ENCODE measurements around the gene PDHX.

GRCh38 chr11:34960277-34960676, 43.9 kb downstream of the PDHX start:
- TF ChIP-seq EZH2 (IDR thresholded peaks at IDR 0.05; ENCODE audit: low read length), result no peak
- no peak for TF ChIP-seq CTCF (optimal IDR thresholded peaks at IDR 0.05 in 1 of 3, IDR thresholded peaks at IDR 0.05 in 1 of 3, conservative IDR thresholded peaks at IDR 0.05 in 1 of 3; ENCODE audit: extremely low read depth in 1 of 3, insufficient read depth in 2 of 3, low read length in 3 of 3)

Measured in keratinocyte (primary cell).